Breast epithelium (tissue), 4 donors: ENCODE measurements around the gene PARVA. TPM values are rescaled to one million over a fixed set of nuclear protein-coding genes. Genes with fewer than 3 reads are reported as not detected.
A peak's percentile ranks its signal among the peaks of the same experiment; 100 is the strongest.
"Not testable (repeated sequence)": the region's sequence is repeated elsewhere in the genome, so short reads cannot be mapped to it uniquely, and the experiment has no call there.

Experiments
- DNase-seq, 2 donors: peaks; one replicate each; pipeline ENCODE4 v3.0.0-alpha.2; 2019; ENCODE audit warnings: low spot score in 2 of 2
- H3K27ac ChIP-seq, 2 donors: fragments of 200-600 bp; sonication (generic) in 1 of 2; one replicate each; pipeline ENCODE4 v1.5.1; 2016 to 2019; ENCODE audit warnings: mild to moderate bottlenecking in 1 of 2
- H3K27me3 ChIP-seq, 2 donors: fragments of 200-600 bp; sonication (generic) in 1 of 2; one replicate each; pipeline versions ENCODE4 v1.5.1 to v1.6.0; 2017 to 2019; ENCODE audit warnings: control low read depth in 1 of 2, mild to moderate bottlenecking in 1 of 2
- H3K36me3 ChIP-seq: fragments of 200-600 bp; one replicate; pipeline ENCODE4 v1.5.1; 2019
- H3K4me1 ChIP-seq, 2 donors: fragments of 200-600 bp; sonication (generic); one replicate each; pipeline ENCODE4 v1.5.1; 2016 to 2019; ENCODE audit warnings: control low read depth in 1 of 2
- H3K4me3 ChIP-seq, 3 donors: fragments of 200-600 bp; sonication (generic); 1 replicate in 2 of 3; 2 replicates in 1 of 3; pipeline ENCODE4 v1.5.1; 2016 to 2019; ENCODE audit warnings: mild to moderate bottlenecking in 3 of 3, moderate library complexity in 2 of 3
- H3K9me3 ChIP-seq, 2 donors: fragments of 200-600 bp; sonication (generic) in 1 of 2; one replicate each; pipeline ENCODE4 v1.5.1; 2016 to 2019; ENCODE audit warnings: control low read depth in 1 of 2
- POLR2A ChIP-seq: fragments of 450-650 bp; IDR thresholded peaks from one replicate; pipeline ENCODE4 v1.6.1; 2016; ENCODE audit warnings: antibody characterized with exemption, mild to moderate bottlenecking, moderate library complexity
- POLR2AphosphoS5 ChIP-seq, 3 donors: sonication (generic); formaldehyde crosslinking; IDR thresholded peaks; one replicate each; pipeline ENCODE4 v1.6.1; 2017; ENCODE audit warnings: antibody characterized with exemption in 3 of 3
- intact Hi-C: fragments of 100-400 bp; cut with DNase I; formaldehyde crosslinking; loops from one replicate; pipeline ENCODE4 v1.15.1; 2023; ENCODE audit warnings: low total_unique reads
- total RNA-seq, 3 donors: library from RNA; depleted of rRNA; stranded (reverse); fragments of >200 nt; gene quantifications; one replicate each; pipeline ENCODE4 v1.1.0, GENCODE V29; 2016
- TF ChIP-seq, protein P1 (sequence below), 3 donors: fragments of 450-650 bp; IDR thresholded peaks; one replicate each; pipeline ENCODE4 v1.5.1; 2016 to 2017; ENCODE audit warnings: antibody characterized with exemption in 3 of 3, mild to moderate bottlenecking in 3 of 3, moderate library complexity in 3 of 3

The PARVA gene
- total RNA-seq, 3 donors from 2014 or later: 50.5 to 109 (median 60.4) TPM

GRCh38 chr11:12331239-12331874 is 46.0 kb upstream of the PARVA start:
- no peaks in the 10 kb centered on the region for H3K27me3 ChIP-seq
- no peaks in the 10 kb centered on the region for H3K4me1 ChIP-seq
- no peaks in the 10 kb centered on the region for H3K36me3 ChIP-seq
- peak; percentile 79 to 80 for DNase-seq
- intact Hi-C loops: no loop called here
- H3K27ac ChIP-seq: peak overlapping the region in 1 of 2 donors; percentile 42
- H3K9me3 ChIP-seq: no peaks in the 10 kb centered on the region
- H3K4me3 ChIP-seq: no peak overlapping the region
- TF ChIP-seq POLR2AphosphoS5 (IDR thresholded peaks at IDR 0.05) (peak in 2 of 3 donors; percentile 36 to 52), POLR2A (no peak)
- TF ChIP-seq, protein P1, sequence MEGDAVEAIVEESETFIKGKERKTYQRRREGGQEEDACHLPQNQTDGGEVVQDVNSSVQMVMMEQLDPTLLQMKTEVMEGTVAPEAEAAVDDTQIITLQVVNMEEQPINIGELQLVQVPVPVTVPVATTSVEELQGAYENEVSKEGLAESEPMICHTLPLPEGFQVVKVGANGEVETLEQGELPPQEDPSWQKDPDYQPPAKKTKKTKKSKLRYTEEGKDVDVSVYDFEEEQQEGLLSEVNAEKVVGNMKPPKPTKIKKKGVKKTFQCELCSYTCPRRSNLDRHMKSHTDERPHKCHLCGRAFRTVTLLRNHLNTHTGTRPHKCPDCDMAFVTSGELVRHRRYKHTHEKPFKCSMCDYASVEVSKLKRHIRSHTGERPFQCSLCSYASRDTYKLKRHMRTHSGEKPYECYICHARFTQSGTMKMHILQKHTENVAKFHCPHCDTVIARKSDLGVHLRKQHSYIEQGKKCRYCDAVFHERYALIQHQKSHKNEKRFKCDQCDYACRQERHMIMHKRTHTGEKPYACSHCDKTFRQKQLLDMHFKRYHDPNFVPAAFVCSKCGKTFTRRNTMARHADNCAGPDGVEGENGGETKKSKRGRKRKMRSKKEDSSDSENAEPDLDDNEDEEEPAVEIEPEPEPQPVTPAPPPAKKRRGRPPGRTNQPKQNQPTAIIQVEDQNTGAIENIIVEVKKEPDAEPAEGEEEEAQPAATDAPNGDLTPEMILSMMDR (IDR thresholded peaks at IDR 0.05): peak; percentile 81 to 93 (median 84)

DNA sequence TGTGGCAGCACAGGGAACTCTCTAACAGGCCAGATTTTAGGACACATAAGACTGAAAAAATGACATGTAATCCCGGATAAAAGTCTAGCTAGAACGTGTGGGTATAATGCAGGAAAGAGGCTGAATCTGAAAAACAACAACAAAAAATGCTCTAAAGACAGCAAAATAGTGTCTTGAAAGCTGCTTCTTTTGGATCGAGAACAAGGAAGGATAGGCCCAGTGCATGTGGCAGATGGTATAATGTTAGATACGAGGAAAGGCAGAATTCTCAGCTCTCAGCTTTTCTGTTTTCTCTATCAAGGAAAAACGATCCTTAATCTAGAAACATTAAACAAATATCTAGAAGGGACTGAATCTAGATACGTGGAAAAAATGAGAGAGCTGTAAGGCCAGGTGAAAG is 33.8 kb upstream of the PARVA start:
- Histone ChIP-seq H3K9me3 (no peaks in the 10 kb centered on the region), H3K4me3 (no peak overlapping the region), H3K4me1 (no peaks in the 10 kb centered on the region), H3K27ac (no peak overlapping the region), H3K27me3 (no peaks in the 10 kb centered on the region), H3K36me3 (no peaks in the 10 kb centered on the region)
- TF ChIP-seq, protein P1 (IDR thresholded peaks at IDR 0.05): no peak
- TF ChIP-seq POLR2A: no peak
- TF ChIP-seq POLR2AphosphoS5 (IDR thresholded peaks at IDR 0.05): no peak
- no peak for DNase-seq
- intact Hi-C loops: no loop called here

DNA sequence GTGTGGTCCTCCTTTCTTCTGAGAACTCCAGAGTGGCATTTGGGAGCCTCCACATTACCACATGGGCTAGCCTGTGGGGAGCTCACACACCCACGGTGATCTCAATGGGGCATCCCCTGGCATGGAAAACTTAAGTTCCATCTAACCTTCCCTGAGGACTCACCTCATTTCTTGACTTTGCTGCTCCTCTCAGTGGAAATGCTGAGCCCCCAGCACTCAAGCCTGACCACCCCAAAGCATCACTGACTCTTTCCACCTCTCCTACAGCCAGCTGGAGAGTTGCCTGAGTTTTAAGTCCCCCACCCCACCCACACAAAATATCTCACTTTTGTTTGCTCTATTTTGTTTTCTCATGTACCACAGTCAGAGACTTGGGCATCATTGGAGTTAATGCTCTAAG is 23.8 kb upstream of the PARVA start:
- Histone ChIP-seq H3K27me3 (no peaks in the 10 kb centered on the region), H3K27ac (no peak overlapping the region), H3K36me3 (no peaks in the 10 kb centered on the region), H3K4me1 (no peaks in the 10 kb centered on the region), H3K4me3 (no peak overlapping the region), H3K9me3 (no peaks in the 10 kb centered on the region)
- TF ChIP-seq POLR2AphosphoS5 (IDR thresholded peaks at IDR 0.05): no peak
- DNase-seq: no peak
- intact Hi-C loops: no loop called here

- no peak overlapping the region for H3K4me3 ChIP-seq
- no peaks in the 10 kb centered on the region for H3K9me3 ChIP-seq
- intact Hi-C loops: no loop called here
- H3K27ac ChIP-seq: no peak overlapping the region
- H3K36me3 ChIP-seq: no peaks in the 10 kb centered on the region
- H3K4me1 ChIP-seq: no peaks in the 10 kb centered on the region
- TF ChIP-seq, protein P1 (IDR thresholded peaks at IDR 0.05): no peak
- TF ChIP-seq POLR2A (no peak), POLR2AphosphoS5 (IDR thresholded peaks at IDR 0.05) (no peak)
- H3K27me3 ChIP-seq: no peaks in the 10 kb centered on the region
- no peak for DNase-seq
Measured at GRCh38 chr11:12354750-12355545, 22.4 kb upstream of the PARVA start.

- intact Hi-C loops: no loop called here
- Histone ChIP-seq H3K27ac (no peak overlapping the region), H3K9me3 (no peaks in the 10 kb centered on the region), H3K4me3 (no peak overlapping the region), H3K36me3 (no peaks in the 10 kb centered on the region), H3K27me3 (no peaks in the 10 kb centered on the region), H3K4me1 (no peaks in the 10 kb centered on the region)
- no peak for DNase-seq
- TF ChIP-seq POLR2A (no peak), POLR2AphosphoS5 (IDR thresholded peaks at IDR 0.05) (no peak)
- TF ChIP-seq, protein P1 (IDR thresholded peaks at IDR 0.05): no peak
Measured at GRCh38 chr11:12356944-12357655, 20.3 kb upstream of the PARVA start.

GRCh38 chr11:12357697-12358096 is 19.7 kb upstream of the PARVA start:
- H3K4me3 ChIP-seq, intact Hi-C loops, H3K9me3 ChIP-seq, H3K4me1 ChIP-seq, H3K27me3 ChIP-seq, H3K36me3 ChIP-seq, DNase-seq, H3K27ac ChIP-seq: not testable (repeated sequence)
